Measurements from ENCODE around the gene PTGDS. TPM values are rescaled to one million over a fixed set of nuclear protein-coding genes. Genes with fewer than 3 reads are reported as not detected.

Gene PTGDS
- total and polyA plus RNA-seq, 9 of the 15 experiments (the other 6 are each of a cell fraction or from before 2014, with no cell fraction given): 0.46 to 7.1 (median 2.0) TPM

GRCh38 chr9:137021979-137022661 lies 44.8 kb downstream of the PTGDS start (continued):
- TF ChIP-seq, protein P1, sequence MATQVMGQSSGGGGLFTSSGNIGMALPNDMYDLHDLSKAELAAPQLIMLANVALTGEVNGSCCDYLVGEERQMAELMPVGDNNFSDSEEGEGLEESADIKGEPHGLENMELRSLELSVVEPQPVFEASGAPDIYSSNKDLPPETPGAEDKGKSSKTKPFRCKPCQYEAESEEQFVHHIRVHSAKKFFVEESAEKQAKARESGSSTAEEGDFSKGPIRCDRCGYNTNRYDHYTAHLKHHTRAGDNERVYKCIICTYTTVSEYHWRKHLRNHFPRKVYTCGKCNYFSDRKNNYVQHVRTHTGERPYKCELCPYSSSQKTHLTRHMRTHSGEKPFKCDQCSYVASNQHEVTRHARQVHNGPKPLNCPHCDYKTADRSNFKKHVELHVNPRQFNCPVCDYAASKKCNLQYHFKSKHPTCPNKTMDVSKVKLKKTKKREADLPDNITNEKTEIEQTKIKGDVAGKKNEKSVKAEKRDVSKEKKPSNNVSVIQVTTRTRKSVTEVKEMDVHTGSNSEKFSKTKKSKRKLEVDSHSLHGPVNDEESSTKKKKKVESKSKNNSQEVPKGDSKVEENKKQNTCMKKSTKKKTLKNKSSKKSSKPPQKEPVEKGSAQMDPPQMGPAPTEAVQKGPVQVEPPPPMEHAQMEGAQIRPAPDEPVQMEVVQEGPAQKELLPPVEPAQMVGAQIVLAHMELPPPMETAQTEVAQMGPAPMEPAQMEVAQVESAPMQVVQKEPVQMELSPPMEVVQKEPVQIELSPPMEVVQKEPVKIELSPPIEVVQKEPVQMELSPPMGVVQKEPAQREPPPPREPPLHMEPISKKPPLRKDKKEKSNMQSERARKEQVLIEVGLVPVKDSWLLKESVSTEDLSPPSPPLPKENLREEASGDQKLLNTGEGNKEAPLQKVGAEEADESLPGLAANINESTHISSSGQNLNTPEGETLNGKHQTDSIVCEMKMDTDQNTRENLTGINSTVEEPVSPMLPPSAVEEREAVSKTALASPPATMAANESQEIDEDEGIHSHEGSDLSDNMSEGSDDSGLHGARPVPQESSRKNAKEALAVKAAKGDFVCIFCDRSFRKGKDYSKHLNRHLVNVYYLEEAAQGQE (IDR thresholded peaks at IDR 0.05; ENCODE audit: borderline replicate concordance): peak; percentile 58; the same call in 1 of the 2 replicates
- TF ChIP-seq, protein P1 (CRISPR knock-in tag; IDR thresholded peaks at IDR 0.05; ENCODE audit: low read depth): no peak
- TF ChIP-seq MAFK (IDR thresholded peaks at IDR 0.05; ENCODE audit: low read length) (peak; percentile 23; the same call in 1 of the 2 replicates), TRIM28 (IDR thresholded peaks at IDR 0.05) (no peak), RAD51 (IDR thresholded peaks at IDR 0.05; ENCODE audit: borderline replicate concordance, low read depth) (no peak), MTA3 (IDR thresholded peaks at IDR 0.05; ENCODE audit: borderline replicate concordance) (no peak), ERF (CRISPR knock-in tag; IDR thresholded peaks at IDR 0.05) (no peak), ZSCAN29 (IDR thresholded peaks at IDR 0.05) (0 out of 2 replicates have a peak, but pooled peaks have one; percentile 62), ZNF316 (IDR thresholded peaks at IDR 0.05) (0 out of 2 replicates have a peak, but pooled peaks have one; percentile 7)
